Superior temporal gyrus (tissue), 1 donor: ENCODE measurements around the gene SMIM41.

Experiments
- DNase-seq: peaks from one replicate; pipeline ENCODE4 v3.0.0-alpha.2; 2016; ENCODE audit errors: extremely low spot score

SMIM41 gene

DNA sequence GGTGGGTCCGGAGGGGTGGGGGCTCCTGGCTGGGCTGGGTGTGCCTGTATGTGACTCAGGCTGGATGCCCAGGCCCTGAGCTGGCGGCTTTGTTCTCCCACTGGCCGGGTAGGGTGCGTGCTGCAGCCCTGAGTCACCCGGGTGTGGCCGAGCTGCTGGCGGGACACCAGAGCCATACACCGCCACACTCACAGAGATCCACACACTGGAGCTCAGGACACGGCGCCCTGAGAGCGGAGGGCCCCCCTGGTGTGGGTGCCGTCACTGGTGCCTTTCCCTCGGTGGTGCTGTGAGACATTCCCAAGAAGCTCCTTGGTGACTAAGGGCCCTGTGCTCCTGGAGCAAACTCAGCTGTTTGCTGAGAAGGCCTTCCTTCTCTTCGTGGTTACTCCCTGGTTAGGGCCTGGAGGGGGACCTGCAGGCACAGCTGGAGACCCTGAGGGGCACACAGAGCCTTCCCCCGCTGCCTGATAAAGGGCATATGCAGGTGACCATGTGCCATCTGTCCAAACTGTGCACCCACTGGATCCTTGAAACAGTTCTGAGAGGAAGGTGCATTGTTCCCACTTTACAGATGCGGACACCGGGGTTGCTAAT lies 68.0 kb downstream of the SMIM41 start:
- no peak for DNase-seq

DNA sequence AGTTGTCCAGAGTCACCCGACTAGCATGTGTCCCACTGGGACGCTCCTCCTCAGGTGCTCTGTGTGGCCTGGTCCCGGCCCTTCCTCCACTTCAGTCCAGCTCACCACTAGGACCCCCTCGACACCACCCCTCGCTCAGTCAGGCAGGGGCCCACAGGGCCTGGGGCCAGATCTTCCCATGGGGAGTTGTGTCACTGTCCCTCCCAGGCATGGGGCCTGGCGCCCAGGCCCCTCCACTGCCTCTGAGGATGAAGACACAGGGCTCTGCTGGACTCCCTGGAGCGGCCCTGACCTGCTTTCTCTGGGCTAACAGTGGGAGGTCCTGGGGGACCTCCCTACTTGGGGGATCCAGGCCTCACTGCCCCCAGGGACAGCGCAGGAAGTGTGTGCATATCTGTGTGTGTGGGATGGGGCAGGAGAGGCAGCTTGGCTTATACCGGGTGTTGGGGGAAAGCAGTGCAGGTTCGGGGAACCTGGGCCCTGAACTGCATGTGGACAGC lies 68.5 kb downstream of the SMIM41 start:
- no peak for DNase-seq

DNA sequence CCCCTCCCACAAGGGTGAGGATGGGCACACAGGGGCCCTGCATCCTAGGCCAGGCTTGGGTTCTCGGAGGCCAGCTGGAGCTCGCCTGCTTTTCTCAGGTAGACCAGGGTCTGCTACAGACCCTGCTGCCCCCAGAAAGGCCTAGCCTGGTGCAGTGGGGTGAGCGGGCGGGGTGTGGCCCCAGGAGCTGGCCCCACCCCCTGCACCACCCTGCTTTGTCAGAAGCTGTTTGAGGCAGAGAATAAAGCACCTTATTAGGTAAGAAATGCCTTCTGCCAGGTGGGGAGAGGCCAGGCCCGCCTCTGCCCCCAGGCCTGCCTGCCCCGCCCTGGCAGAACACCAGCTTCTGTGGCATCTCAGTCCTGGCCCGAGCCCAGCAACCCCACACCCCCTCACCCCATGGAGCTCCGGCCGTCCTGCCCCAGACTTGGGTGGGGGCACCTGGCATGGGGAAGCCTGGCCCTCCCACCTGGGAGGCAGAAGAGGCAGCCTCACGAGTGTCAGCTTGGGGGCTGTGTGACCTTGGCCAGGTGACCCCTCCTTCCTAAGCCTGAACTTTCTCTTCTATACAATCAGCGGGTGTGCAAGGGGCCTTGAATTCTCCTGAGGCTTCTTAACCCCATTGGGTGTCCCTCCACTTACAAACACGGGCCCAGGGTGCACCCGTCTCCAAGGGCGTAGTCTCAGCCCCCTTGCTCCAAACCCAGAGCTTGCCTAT lies 69.1 kb downstream of the SMIM41 start:
- no peak for DNase-seq

DNA sequence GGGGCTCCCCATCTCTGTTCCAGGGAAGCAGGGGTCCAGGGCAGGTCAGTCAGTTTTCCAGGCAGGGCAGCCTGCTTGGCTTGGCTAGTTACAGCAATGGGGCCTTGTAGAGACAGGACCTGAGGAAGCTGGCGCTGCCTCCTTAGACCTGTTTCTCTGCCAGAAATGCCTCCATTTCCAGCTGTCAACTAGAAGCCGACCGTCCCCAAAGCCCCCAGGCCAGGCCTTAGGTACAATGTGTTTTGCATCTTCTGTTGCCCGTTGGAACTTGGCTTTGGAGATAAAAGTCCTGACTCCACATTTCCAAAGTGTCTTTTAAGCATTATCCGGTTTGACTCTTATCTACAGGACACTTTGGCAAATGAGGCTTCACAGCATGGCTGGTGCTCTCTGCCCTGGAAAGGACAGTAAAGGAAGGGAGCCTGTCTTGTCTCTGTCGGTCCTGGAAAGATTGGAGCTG lies 69.7 kb downstream of the SMIM41 start:
- DNase-seq = no peak

DNA sequence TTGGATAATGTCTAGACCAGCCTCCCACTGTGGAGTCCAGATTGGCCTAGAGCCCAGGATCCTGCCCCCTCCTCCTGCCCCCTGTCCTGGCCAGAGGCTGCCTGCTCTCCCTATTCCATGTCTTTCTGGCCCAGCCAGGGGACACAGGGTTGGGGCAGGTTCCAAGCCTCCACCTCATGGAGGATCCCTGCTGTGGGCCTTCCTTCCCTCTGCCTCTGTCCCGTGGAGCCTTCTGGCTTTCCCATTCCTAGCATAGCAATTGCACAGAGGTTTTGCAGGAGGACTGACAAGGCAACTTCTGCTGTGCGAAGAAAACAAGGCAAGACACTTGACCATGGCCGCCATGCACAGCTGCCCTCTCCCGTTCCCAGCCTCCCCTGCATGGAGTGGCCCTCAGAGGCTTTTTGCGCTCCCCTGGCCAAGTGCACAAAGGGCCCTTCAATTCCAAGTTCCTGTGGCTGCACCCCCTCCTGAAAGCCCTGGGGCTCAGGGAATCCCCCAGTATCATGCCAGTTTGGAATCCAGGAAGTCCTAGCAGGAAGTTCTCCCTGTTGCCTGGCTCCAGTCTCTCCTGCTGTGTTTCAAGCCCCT lies 70.2 kb downstream of the SMIM41 start:
- no peak for DNase-seq

DNA sequence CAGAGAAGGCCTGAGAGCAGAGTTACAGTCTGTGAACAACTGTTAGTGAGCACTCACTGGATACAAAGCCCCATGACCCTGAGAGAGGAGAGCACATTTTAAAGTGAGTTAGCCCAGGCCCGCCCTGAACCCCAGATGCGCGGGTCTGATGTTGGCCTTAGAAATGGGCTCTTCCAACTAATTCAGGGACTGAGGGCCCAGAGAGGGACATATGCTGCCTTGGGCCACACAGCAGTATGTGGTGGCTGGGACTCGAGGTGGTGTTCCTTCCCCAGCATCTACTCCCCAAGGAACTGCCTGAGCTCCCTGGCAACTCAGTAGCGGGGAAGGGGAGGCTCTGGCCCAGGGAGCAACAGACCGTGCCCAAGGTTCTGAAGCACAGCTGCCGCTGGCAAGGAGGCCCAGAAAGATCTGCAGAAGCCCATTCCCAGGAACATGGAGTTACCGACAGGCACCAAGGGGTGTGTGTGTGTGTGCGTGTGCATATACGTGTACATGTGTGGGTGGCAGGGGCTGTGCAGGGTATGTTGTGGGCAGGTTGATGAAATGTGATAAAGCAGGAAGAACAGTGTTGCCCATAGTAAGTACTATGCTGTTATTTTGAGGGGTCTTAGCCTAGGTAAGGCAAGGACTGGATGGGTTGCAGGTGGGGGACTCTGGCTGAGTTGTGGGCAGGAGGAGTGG lies 71.8 kb downstream of the SMIM41 start:
- no peak for DNase-seq

DNA sequence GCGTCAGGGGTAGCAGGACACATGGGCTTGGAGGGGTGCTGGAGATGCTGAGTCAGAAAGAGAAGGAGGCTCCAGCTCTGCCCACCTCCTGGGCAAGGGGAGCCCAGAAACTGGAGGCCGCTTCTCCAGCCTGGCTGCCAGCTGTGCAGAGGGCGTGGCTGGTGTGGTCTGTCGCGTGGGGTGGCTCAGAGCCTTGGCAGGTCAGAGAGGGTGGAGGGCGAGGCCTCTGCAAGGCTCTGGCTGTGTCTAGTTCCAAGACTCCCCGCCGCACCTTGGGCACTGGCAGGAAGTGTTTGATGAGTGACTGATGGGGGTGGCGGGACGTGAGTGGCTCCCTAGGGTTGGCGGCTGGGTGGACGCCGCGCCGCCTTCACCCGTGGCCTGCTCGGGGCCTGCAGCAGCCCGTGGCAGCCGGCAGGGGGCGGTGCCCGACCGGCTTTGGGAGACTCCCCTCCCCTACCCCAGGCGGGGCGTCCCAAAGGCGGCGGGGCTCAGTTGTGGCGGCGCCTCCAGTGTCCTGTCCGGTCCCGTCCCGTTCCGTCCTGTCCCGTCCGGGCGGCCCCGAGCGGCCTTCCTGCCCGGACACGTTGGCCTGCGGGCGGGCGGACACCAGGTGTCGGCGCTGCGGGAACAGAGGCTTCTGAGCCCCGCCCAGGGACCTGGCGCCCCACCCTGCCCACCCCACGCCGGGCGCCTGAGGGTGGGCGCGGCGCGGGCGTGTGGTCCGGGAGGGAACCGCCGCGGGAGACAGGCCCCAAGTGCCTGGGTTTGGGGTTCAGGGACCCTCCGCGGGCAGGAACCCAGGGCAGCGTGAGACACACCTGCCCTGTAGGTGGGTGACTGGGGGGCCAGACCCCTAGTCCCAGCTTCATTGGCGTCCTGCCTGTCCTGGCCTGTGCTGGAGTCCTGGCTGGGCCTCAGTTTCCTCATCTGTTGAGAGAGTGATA lies 72.6 kb downstream of the SMIM41 start:
- DNase-seq = peak; percentile 35

DNA sequence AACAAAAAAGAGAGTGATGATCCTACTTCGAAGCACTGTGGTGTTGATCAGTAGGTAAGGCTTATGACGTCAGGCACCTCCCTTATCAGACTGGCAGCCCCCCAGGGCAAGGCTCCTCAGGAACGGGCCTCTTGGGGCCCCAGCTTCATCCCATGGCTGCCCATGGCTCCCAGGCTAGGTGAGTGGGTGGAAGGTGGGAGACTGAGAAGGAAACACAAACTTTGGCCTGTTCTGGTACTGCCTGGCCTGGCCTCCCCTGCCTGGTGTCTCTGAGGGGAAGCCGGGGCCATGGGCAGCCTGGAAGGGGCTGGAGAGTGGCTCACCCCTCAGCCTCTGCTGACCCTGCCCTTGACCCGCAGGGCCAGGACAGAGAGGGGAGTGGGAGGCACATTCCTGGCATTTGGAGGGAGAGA lies 73.4 kb downstream of the SMIM41 start:
- no peak for DNase-seq

DNA sequence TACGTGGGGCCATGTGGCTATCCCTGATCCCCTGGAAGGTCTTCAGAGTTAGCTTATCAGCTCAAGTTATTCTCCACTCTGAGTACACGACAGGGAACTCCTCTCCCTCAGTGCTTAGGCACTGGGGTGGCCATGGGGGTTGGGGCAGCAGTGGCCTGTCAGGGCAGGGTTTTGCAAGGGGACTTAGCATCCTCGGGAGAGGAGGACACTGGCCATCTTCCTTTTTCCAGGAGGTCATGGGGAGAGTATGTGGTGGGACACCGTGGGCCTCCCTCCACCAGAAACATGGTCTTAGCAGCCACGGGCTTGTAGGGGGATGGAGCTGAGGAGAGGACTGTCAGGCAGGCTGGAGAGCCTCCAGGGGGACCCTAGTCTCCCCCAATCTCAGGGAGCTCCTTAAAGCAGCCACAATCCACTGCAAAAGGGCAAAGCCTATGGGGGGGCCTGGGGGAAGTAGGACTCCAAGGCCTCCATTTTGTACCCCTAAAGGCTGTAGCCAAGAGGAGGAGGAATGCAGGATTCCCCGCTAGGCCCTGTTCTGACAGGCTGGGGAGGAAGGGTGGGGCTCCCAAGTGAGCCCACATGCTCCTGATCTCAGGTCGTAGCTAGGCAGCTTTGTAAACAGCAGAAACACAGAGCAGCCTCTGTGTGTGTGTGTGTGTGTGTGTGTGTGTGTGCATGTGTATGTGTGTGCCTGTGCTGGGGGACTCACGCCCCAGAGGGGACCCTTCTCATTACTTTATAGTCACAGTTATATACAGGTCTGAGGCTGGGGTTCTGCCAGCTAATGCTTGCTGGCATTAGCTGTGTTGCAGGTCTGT lies 75.8 kb downstream of the SMIM41 start:
- no peak for DNase-seq

DNA sequence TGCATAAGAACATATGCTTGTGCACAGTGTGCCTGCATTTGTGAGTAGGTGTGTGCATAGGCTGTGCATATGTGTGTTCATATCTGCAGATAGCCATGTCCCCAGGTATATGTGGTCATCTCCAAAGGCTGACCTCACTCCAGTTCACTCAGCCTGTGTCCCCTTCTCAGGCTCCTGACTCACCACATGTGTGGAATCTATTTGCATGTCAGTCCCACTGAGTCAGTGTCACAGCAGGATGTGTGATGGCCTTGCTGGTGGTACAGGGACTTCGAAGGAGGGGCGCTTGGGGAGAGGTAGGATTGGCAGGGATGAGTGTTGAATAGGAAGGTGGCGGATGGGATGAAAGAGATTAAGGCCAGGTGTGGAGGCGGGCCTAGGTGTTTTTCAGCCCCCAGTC lies 76.8 kb downstream of the SMIM41 start:
- DNase-seq = no peak

DNA sequence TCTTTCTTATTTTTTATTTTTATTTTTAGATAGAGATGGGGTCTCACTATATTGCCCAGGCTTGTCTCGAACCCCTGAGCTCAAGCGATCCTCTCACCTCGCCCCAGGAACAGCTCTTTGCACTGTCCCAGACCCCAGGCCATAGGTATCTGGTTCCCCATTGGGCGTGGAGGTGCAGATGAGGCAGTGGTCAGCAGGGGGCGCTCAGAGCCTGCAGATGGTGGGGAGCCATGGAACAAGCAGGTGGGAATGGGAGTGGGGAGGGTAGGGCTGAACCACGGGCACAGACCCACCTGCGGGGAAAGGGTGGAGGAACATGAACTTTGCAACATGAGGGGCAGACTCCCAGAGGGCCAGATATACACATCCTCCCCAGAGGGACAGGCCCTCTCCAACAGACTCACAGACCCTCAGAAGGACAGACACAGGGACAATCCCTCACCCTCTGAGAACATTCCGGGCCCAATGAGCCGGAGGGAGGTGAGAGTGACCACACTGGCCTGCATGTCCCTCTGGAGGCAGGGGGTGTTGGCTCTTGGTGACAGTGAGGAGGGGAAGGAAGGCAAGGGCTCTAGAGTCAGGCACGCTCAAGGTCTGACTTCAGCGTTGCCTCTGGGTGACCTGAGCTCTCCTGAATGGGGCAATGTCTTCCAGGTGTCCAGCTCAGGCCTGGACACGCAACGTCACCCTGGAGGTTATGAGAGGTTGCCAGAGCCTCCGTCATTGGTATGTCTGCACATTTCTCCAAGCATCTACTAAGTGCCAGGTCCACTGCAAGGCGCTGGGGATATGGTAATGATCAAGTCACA lies 77.5 kb downstream of the SMIM41 start:
- peak; percentile 84 for DNase-seq

DNA sequence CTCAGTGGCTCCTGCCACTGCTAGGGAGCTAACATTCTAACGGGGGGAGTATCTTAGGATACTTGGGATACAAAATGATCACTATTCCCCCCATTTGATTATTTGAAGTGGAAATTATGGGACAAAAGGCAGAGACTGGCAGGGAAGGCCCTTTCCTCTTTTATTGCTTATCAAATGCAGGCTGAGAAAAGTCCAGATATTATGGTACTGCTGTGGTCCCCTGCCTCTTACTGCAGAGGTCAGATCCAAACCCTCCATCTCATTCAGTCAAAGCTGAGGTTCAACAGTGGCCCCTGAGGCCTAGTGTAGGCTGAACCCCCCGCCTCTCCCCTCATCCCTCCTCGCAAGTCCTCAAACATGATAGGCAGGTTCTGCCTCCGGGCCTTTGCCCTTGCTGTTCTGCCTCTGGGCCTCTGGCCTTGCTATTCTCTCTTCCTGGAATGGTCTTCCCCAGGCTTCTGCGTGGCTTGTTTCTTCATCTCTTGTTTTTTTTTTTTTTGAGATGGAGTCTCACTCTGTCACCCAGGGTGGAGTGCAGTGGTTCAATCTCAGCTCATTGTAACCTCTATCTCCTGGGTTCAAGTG lies 78.2 kb downstream of the SMIM41 start:
- no peak for DNase-seq
